IMR-90 (cell line): Measurements from ENCODE around the gene IER3. TPM values are rescaled to one million over a fixed set of nuclear protein-coding genes. Genes with fewer than 3 reads are reported as not detected.
A peak's percentile ranks its signal among the peaks of the same experiment; 100 is the strongest.

ENCODE experiments used
- ATAC-seq: fragments of 200-7000 bp; cut with Tn5 transposase; 2 replicates; pipeline ENCODE4 v1.9.1; 2020; ENCODE audit warnings: low read depth, mild to moderate bottlenecking, moderate library complexity
- BruUV-seq: library from RNA; stranded (reverse); fragments of 400-500 nt; replicated peaks from 2 replicates; lab custom pipeline; 2021; lab: Mats Ljungman, UMichigan
- CTCF ChIA-PET: fragments of 300-600 bp; formaldehyde crosslinking; extraction: SDS; loops from one replicate; lab custom pipeline; 2021; ENCODE audit warnings: antibody characterized with exemption; lab: Yijun Ruan, JAX
- POLR2A ChIA-PET: fragments of 300-600 bp; sonication (Branson Sonifier 250); formaldehyde crosslinking; loops from one replicate; lab custom pipeline; 2022; ENCODE audit warnings: antibody characterized with exemption; ENCODE audit not compliant: unreplicated experiment; lab: Charles Lee
- DNase-seq: peaks from one replicate; pipeline ENCODE4 v3.0.0; 2013
- H2AFZ ChIP-seq: replicated peaks from 2 replicates; pipeline ENCODE3; 2013; ENCODE audit warnings: low read length, mild to moderate bottlenecking; ENCODE audit not compliant: poor library complexity
- H2AK5ac ChIP-seq: 2 replicates; pipeline ENCODE4 v1.6.1; 2013; ENCODE audit warnings: low read depth, low read length, inconsistent platforms
- H2AK9ac ChIP-seq: replicated peaks from 2 replicates; pipeline ENCODE3; 2013; ENCODE audit warnings: mild to moderate bottlenecking, low read depth, low read length, moderate library complexity; ENCODE audit not compliant: poor library complexity
- H2BK120ac ChIP-seq: 2 replicates; pipeline ENCODE4 v1.6.1; 2013; ENCODE audit warnings: low read depth, low read length, inconsistent platforms
- H2BK15ac ChIP-seq: 3 replicates; pipeline ENCODE4 v1.6.1; 2013; ENCODE audit warnings: low read depth, low read length, inconsistent platforms
- H2BK20ac ChIP-seq: 2 replicates; pipeline ENCODE4 v1.6.1; 2013; ENCODE audit warnings: low read depth, mild to moderate bottlenecking, inconsistent platforms, low read length, moderate library complexity
- H2BK5ac ChIP-seq: 2 replicates; pipeline ENCODE4 v1.6.1; 2013; ENCODE audit warnings: mild to moderate bottlenecking, low read depth, low read length, inconsistent platforms; ENCODE audit not compliant: poor library complexity, severe bottlenecking
- H3K14ac ChIP-seq: replicated peaks from 2 replicates; pipeline ENCODE4 v1.6.1; 2013; ENCODE audit warnings: low read depth, low read length, inconsistent platforms
- H3K18ac ChIP-seq: 2 replicates; pipeline ENCODE4 v1.6.1; 2013; ENCODE audit warnings: low read depth, low read length, control low read depth
- H3K23ac ChIP-seq: 2 replicates; pipeline ENCODE4 v1.6.1; 2013; ENCODE audit warnings: low read depth, low read length, inconsistent platforms
- H3K27ac ChIP-seq: 2 replicates; pipeline ENCODE4 v1.5.1; 2013; ENCODE audit warnings: mild to moderate bottlenecking, control low read depth, low read length; ENCODE audit not compliant: insufficient read depth
- H3K27me3 ChIP-seq: 2 replicates; pipeline ENCODE4 v1.6.1; 2013; ENCODE audit warnings: low read length; ENCODE audit not compliant: control insufficient read depth, insufficient read depth
- H3K36me3 ChIP-seq: 2 replicates; pipeline ENCODE4 v1.6.1; 2013; ENCODE audit warnings: low read length, mixed read lengths; ENCODE audit not compliant: control insufficient read depth, insufficient read depth
- H3K4ac ChIP-seq: 2 replicates; pipeline ENCODE4 v1.6.1; 2013; ENCODE audit warnings: low read depth, low read length, inconsistent platforms
- H3K4me1 ChIP-seq: 2 replicates; pipeline ENCODE4 v1.6.1; 2013; ENCODE audit warnings: low read length, mixed read lengths; ENCODE audit not compliant: control insufficient read depth, insufficient read depth
- H3K4me2 ChIP-seq: 2 replicates; pipeline ENCODE4 v1.6.1; 2013; ENCODE audit warnings: low read depth, mild to moderate bottlenecking, control low read depth, low read length, moderate library complexity
- H3K4me3 ChIP-seq: 2 replicates; pipeline ENCODE4 v1.5.1; 2013; ENCODE audit warnings: low read depth, mild to moderate bottlenecking, control low read depth, low read length, moderate library complexity; ENCODE audit not compliant: insufficient read depth
- H3K56ac ChIP-seq: 2 replicates; pipeline ENCODE4 v1.6.1; 2013; ENCODE audit warnings: low read length, inconsistent platforms; ENCODE audit not compliant: insufficient read depth; ENCODE audit errors: extremely low read depth
- H3K79me1 ChIP-seq, 2 experiments: 2 replicates each; pipeline ENCODE4 v1.6.1; 2013; ENCODE audit warnings: low read length in 2 of 2, inconsistent platforms in 1 of 2, low read depth in 1 of 2
- H3K9ac ChIP-seq: 2 replicates; pipeline ENCODE4 v1.6.1; 2013; ENCODE audit warnings: low read depth, low read length, control low read depth
- H3K9me1 ChIP-seq: 2 replicates; pipeline ENCODE4 v1.6.1; 2013; ENCODE audit warnings: low read length, inconsistent platforms; ENCODE audit not compliant: insufficient read depth
- H3K9me3 ChIP-seq: 2 replicates; pipeline ENCODE4 v1.6.1; 2013; ENCODE audit warnings: low read length; ENCODE audit not compliant: control insufficient read depth, insufficient read depth
- H4K20me1 ChIP-seq: 2 replicates; pipeline ENCODE4 v1.6.1; 2013; ENCODE audit warnings: low read length, inconsistent platforms; ENCODE audit not compliant: insufficient read depth
- H4K5ac ChIP-seq: 2 replicates; pipeline ENCODE4 v1.6.1; 2013; ENCODE audit warnings: mild to moderate bottlenecking, low read depth, low read length, control low read depth
- H4K8ac ChIP-seq, 2 experiments: 2 replicates each; pipeline ENCODE4 v1.6.1; 2013; ENCODE audit warnings: low read depth in 2 of 2, low read length in 2 of 2, control low read depth in 1 of 2, inconsistent platforms in 1 of 2
- H4K91ac ChIP-seq: 2 replicates; pipeline ENCODE4 v1.6.1; 2013; ENCODE audit warnings: low read depth, low read length, inconsistent platforms; ENCODE audit not compliant: insufficient read depth
- BHLHE40 ChIP-seq: fragments of 150-350 bp; IDR thresholded peaks from 2 replicates; pipeline ENCODE4 v1.6.1; 2016; ENCODE audit warnings: mild to moderate bottlenecking, low read depth, low read length
- CEBPB ChIP-seq: IDR thresholded peaks from 2 replicates; pipeline ENCODE4 v1.6.1; 2012; ENCODE audit warnings: low read depth, low read length, improper control_type of control experiment
- CHD1 ChIP-seq: IDR thresholded peaks from 2 replicates; pipeline ENCODE4 v1.6.1; 2012; ENCODE audit warnings: low read depth, low read length, improper control_type of control experiment
- CTCF ChIP-seq: conservative IDR thresholded peaks from 2 replicates; pipeline ENCODE4 v1.5.1; 2012; ENCODE audit warnings: mild to moderate bottlenecking, low read depth, low read length, improper control_type of control experiment
- ELK1 ChIP-seq: fragments of 150-350 bp; IDR thresholded peaks from 2 replicates; pipeline ENCODE4 v1.6.1; 2016; ENCODE audit warnings: low read depth, mild to moderate bottlenecking, low read length, moderate library complexity, borderline replicate concordance
- FOS ChIP-seq: fragments of 150-350 bp; IDR thresholded peaks from 2 replicates; pipeline ENCODE4 v1.6.1; 2016; ENCODE audit warnings: low read depth, low read length
- MAZ ChIP-seq: IDR thresholded peaks from 2 replicates; pipeline ENCODE4 v1.6.1; 2012; ENCODE audit warnings: low read depth, mild to moderate bottlenecking, low read length, improper control_type of control experiment, moderate library complexity, borderline replicate concordance
- MXI1 ChIP-seq: IDR thresholded peaks from 2 replicates; pipeline ENCODE4 v1.6.1; 2012; ENCODE audit warnings: low read depth, mild to moderate bottlenecking, low read length, moderate library complexity, borderline replicate concordance
- NFE2L2 ChIP-seq: fragments of 150-350 bp; IDR thresholded peaks from 2 replicates; pipeline ENCODE4 v1.6.1; 2016; ENCODE audit warnings: low read depth, mild to moderate bottlenecking, low read length
- POLR2A ChIP-seq: IDR thresholded peaks from 2 replicates; pipeline ENCODE4 v1.6.1; 2012; ENCODE audit warnings: mild to moderate bottlenecking, low read depth, low read length
- RAD21 ChIP-seq: IDR thresholded peaks from 2 replicates; pipeline ENCODE4 v1.6.1; 2012; ENCODE audit warnings: low read length, improper control_type of control experiment
- RCOR1 ChIP-seq: IDR thresholded peaks from 2 replicates; pipeline ENCODE4 v1.6.1; 2012; ENCODE audit warnings: mild to moderate bottlenecking, low read length, improper control_type of control experiment; ENCODE audit not compliant: insufficient replicate concordance
- SMC3 ChIP-seq: fragments of 150-350 bp; IDR thresholded peaks from 2 replicates; pipeline ENCODE4 v1.6.1; 2016; ENCODE audit warnings: low read depth, mild to moderate bottlenecking, antibody characterized with exemption, low read length, moderate library complexity
- USF2 ChIP-seq: fragments of 150-350 bp; IDR thresholded peaks from 2 replicates; pipeline ENCODE4 v1.6.1; 2017; ENCODE audit warnings: mild to moderate bottlenecking, antibody characterized with exemption, low read length, low read depth
- WGBS, 2 experiments: methylation state at CpG; one replicate each; pipeline versions ENCODE4 v1.1.5 to v1.1.7; 2013; ENCODE audit warnings: missing lambda C conversion rate in 2 of 2; ENCODE audit not compliant: insufficient read length in 1 of 2; ENCODE audit errors: extremely low coverage in 2 of 2; 5-methylcytosine and 5-hydroxymethylcytosine counted together
- dilution Hi-C: fragments of 300-500 bp; cut with HindIII; formaldehyde crosslinking; loops from one replicate; pipeline ENCODE4 v1.14.3; 2018; ENCODE audit warnings: low sequenced_read_pairs; ENCODE audit not compliant: unreplicated experiment
- in situ Hi-C: fragments of 300-500 bp; cut with MboI; formaldehyde crosslinking; loops from 3 replicates; pipeline ENCODE4 v1.14.3; 2019; ENCODE audit warnings: low sequenced_read_pairs, inconsistent platforms, mixed read lengths
- intact Hi-C: fragments of 100-400 bp; cut with micrococcal nuclease; formaldehyde crosslinking; loops from 2 replicates; pipeline ENCODE4 v1.10.0; 2022
- polyA plus RNA-seq, 3 experiments: library from polyadenylated mRNA; depleted of rRNA; stranded (reverse); fragments of >200 nt; gene quantifications; 2 replicates each; pipeline ENCODE4 v1.2.3, GENCODE V29; 2012; ENCODE audit warnings: low replicate concordance in 1 of 3
- total RNA-seq: library from RNA; depleted of rRNA; stranded (reverse); fragments of >200 nt; gene quantifications from 2 replicates; pipeline ENCODE4 v1.2.3, GENCODE V29; 2012

IER3 gene
- total and polyA plus RNA-seq, 2 of the 4 experiments (the other 2 are of a cell fraction), result 38.4 to 159 TPM

- no peaks in the 10 kb centered on the region for H3K27me3 ChIP-seq
- peaks cover 23% of the 10 kb centered on the region for H3K4me1 ChIP-seq
- peak overlapping the region; percentile 94 for H3K4ac ChIP-seq
- H2BK120ac ChIP-seq, result peak overlapping the region; percentile 96
- intact Hi-C loops, result loop anchor here (2.0 kb wide), 1 partner anchor 17 kb away; no protein-coding TSS in a partner anchor
- ChIA-PET CTCF (no interaction called here), POLR2A (interaction anchor here (0.6 to 2.4 kb wide), 7 partner anchors 11 to 50 kb away, joined by 3 to 14 read pairs (median 5); partner anchors contain the start of genes FLOT1 and IER3)
- peak overlapping the region; percentile 96 for H4K91ac ChIP-seq
- 0% methylated on average over 3 of the region's 5 CpGs; no CpG with 5 or more reads in 1 of the 2 experiments for WGBS, 2 experiments
- H3K79me1 ChIP-seq, result peaks cover 0 to 26% of the 10 kb centered on the region in 2 experiments; a peak in 3 of 4 replicates
- H4K8ac ChIP-seq, result peak overlapping the region; percentile 78 to 97
- H3K4me2 ChIP-seq, result peak overlapping the region; percentile 45; the same call in 1 of the 2 replicates
- DNase-seq (peak; percentile 57), ATAC-seq (peak; percentile 9)
- peak overlapping the region; percentile 44; the same call in 1 of the 2 replicates for H3K9ac ChIP-seq
- no TSS peak for BruUV-seq
- no peaks in the 10 kb centered on the region for H4K20me1 ChIP-seq
- H3K14ac ChIP-seq, result peak overlapping the region; percentile 95
- no peak overlapping the region for H3K4me3 ChIP-seq
- H2BK5ac ChIP-seq, result peak overlapping the region; percentile 99
- peak overlapping the region; percentile 97 for H2BK20ac ChIP-seq
- no peaks in the 10 kb centered on the region for H3K9me3 ChIP-seq
- peak overlapping the region; percentile 98 for H2AK5ac ChIP-seq
- dilution Hi-C loops, result no loop called here
- H4K5ac ChIP-seq, result peak overlapping the region; percentile 97
- no peak overlapping the region for H2AK9ac ChIP-seq
- peaks cover 26% of the 10 kb centered on the region for H3K9me1 ChIP-seq
- peak overlapping the region; percentile 99 for H2BK15ac ChIP-seq
- peak overlapping the region; percentile 99 for H3K18ac ChIP-seq
- H2AFZ ChIP-seq, result no peak overlapping the region
- H3K56ac ChIP-seq, result peak overlapping the region; percentile 88
- H3K23ac ChIP-seq, result peak overlapping the region; percentile 77; the same call in 1 of the 2 replicates
- peak overlapping the region; percentile 93 for H3K27ac ChIP-seq
- in situ Hi-C loops, result no loop called here
- H3K36me3 ChIP-seq, result no peaks in the 10 kb centered on the region
- 0 out of 2 replicates have a peak, but pooled peaks have one; percentile 7 for TF ChIP-seq FOS
- TF ChIP-seq NFE2L2, result no peak
- no peak for TF ChIP-seq USF2
- TF ChIP-seq MXI1, result no peak
- no peak for TF ChIP-seq ELK1
- no peak for TF ChIP-seq CHD1
- TF ChIP-seq MAZ, result no peak
- TF ChIP-seq POLR2A, result no peak
- no peak for TF ChIP-seq SMC3
- no peak for TF ChIP-seq RCOR1
- peak; percentile 14; the same call in 1 of the 2 replicates for TF ChIP-seq CEBPB
- no peak for TF ChIP-seq CTCF
- TF ChIP-seq RAD21, result 0 out of 2 replicates have a peak, but pooled peaks have one; percentile 7
- no peak for TF ChIP-seq BHLHE40
Measured at GRCh38 chr6:30769853-30770524, 25.6 kb upstream of the IER3 start.
